ENCODE results near the gene SVIP.
A peak's percentile ranks its signal among the peaks of the same experiment; 100 is the strongest.

Gene SVIP

GRCh38 chr11:22787551-22788162, 41.9 kb downstream of the SVIP start:
- DNase-seq: peak; percentile 19

GRCh38 chr11:22787055-22787454, 42.5 kb downstream of the SVIP start:
- DNase-seq: no peak

- no peak for DNase-seq
These were observed 43.1 kb downstream of the SVIP start for GRCh38 chr11:22786475-22786874.

GRCh38 chr11:22785251-22785650, 44.4 kb downstream of the SVIP start:
- peak; percentile 12 for DNase-seq

- DNase-seq: no peak
These were observed 48.5 kb downstream of the SVIP start for GRCh38 chr11:22780952-22781593.

GRCh38 chr11:22779850-22780249, 49.8 kb downstream of the SVIP start:
- no peak for DNase-seq

GRCh38 chr11:22778642-22779041, 51.0 kb downstream of the SVIP start:
- DNase-seq: no peak

- no peak for DNase-seq
These were observed 54.4 kb downstream of the SVIP start for GRCh38 chr11:22775248-22775647.

GRCh38 chr11:22774716-22775115, 54.9 kb downstream of the SVIP start:
- no peak for DNase-seq

- DNase-seq: no peak
These were observed 60.5 kb downstream of the SVIP start for GRCh38 chr11:22769081-22769480.

Data from kidney glomerular epithelial cell (primary cell).